ENCODE data around the gene TUT7.

DNA sequence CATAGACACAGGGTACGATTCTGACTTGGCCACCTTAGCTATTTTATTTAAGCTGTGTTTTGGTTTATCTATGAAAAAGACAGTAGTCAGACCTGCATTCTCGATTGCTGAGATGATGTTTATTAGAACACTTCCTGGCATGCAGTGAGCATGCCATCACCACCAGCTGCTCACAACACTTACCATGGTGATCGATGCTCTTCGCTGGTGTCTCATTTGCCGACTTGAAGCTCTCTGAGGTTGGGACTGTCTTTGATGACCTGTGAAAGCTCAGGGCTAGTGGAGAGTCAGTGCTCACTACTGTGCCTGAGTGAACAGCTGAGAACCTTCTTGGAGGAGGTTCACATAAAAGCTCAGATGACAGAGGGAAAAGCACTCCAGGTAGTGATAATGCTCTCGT, 90.3 kb downstream of the TUT7 start:
- TF ChIP-seq, protein P1, sequence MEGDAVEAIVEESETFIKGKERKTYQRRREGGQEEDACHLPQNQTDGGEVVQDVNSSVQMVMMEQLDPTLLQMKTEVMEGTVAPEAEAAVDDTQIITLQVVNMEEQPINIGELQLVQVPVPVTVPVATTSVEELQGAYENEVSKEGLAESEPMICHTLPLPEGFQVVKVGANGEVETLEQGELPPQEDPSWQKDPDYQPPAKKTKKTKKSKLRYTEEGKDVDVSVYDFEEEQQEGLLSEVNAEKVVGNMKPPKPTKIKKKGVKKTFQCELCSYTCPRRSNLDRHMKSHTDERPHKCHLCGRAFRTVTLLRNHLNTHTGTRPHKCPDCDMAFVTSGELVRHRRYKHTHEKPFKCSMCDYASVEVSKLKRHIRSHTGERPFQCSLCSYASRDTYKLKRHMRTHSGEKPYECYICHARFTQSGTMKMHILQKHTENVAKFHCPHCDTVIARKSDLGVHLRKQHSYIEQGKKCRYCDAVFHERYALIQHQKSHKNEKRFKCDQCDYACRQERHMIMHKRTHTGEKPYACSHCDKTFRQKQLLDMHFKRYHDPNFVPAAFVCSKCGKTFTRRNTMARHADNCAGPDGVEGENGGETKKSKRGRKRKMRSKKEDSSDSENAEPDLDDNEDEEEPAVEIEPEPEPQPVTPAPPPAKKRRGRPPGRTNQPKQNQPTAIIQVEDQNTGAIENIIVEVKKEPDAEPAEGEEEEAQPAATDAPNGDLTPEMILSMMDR (IDR thresholded peaks at IDR 0.05; ENCODE audit: low read depth, low read length, poor library complexity, severe bottlenecking): no peak
- TF ChIP-seq EZH2phosphoT487 (IDR thresholded peaks at IDR 0.05; ENCODE audit: borderline replicate concordance, low read length): no peak
